Peyer's patch (tissue), 4 donors: ENCODE data around the gene SLC25A34. TPM values are rescaled to one million over a fixed set of nuclear protein-coding genes. Genes with fewer than 3 reads are reported as not detected.

Source experiments
- DNase-seq, 3 donors: peaks; one replicate each; pipeline ENCODE4 v3.0.0-alpha.2; 2017 to 2019
- H3K27ac ChIP-seq, 4 donors: fragments of 200-600 bp; sonication (generic); one replicate each; pipeline ENCODE4 v1.5.1; 2016 to 2019
- H3K27me3 ChIP-seq, 2 donors: fragments of 200-600 bp; sonication (generic); one replicate each; pipeline ENCODE4 v1.5.1; 2019
- H3K36me3 ChIP-seq, 3 donors: fragments of 200-600 bp; sonication (generic); one replicate each; pipeline ENCODE4 v1.5.1; 2016 to 2019
- H3K4me1 ChIP-seq, 4 donors: fragments of 200-600 bp; sonication (generic); one replicate each; pipeline ENCODE4 v1.5.1; 2016 to 2019
- H3K4me3 ChIP-seq, 4 donors: fragments of 200-600 bp; sonication (generic); 1 replicate in 3 of 4; 2 replicates in 1 of 4; pipeline ENCODE4 v1.5.1; 2016 to 2019; ENCODE audit warnings: mild to moderate bottlenecking in 1 of 4
- H3K9me3 ChIP-seq, 4 donors: fragments of 200-600 bp; sonication (generic); one replicate each; pipeline ENCODE4 v1.5.1; 2016 to 2019; ENCODE audit warnings: mild to moderate bottlenecking in 1 of 4
- CTCF ChIP-seq, 6 experiments: fragments of 450-650 bp in 4 of 6; fragments of 200-600 bp in 2 of 6; sonication (generic) in 1 of 6; IDR thresholded peaks; one replicate each; pipeline ENCODE4 v1.5.1; 2017 to 2019; ENCODE audit warnings: antibody characterized with exemption in 6 of 6, mild to moderate bottlenecking in 3 of 6, moderate library complexity in 1 of 6
- POLR2A ChIP-seq, 2 donors: fragments of 450-650 bp; IDR thresholded peaks; one replicate each; pipeline ENCODE4 v1.5.1; 2017; ENCODE audit warnings: antibody characterized with exemption in 2 of 2, mild to moderate bottlenecking in 2 of 2, moderate library complexity in 2 of 2
- total RNA-seq, 4 donors: library from RNA; depleted of rRNA; stranded (reverse); fragments of >200 nt; gene quantifications; one replicate each; pipeline ENCODE4 v1.1.0, GENCODE V29; 2016

Gene SLC25A34
- total RNA-seq, 4 donors from 2014 or later, result 32.2 to 127 (median 69.5) TPM

- H3K36me3 ChIP-seq, result no peaks in the 10 kb centered on the region
- TF ChIP-seq CTCF (IDR thresholded peaks at IDR 0.05) (no peak), POLR2A (IDR thresholded peaks at IDR 0.05) (no peak)
- no peak for DNase-seq
- H3K4me1 ChIP-seq, result peaks cover 0 to 13% (median 0%) of the 10 kb centered on the region in 4 donors
- no peaks in the 10 kb centered on the region for H3K27me3 ChIP-seq
- no peak overlapping the region for H3K27ac ChIP-seq
- no peak overlapping the region for H3K4me3 ChIP-seq
- H3K9me3 ChIP-seq, result no peaks in the 10 kb centered on the region
Observed at GRCh38 chr1:15747378-15747777, 11.3 kb downstream of the SLC25A34 start.

- TF ChIP-seq CTCF (IDR thresholded peaks at IDR 0.05) (no peak), POLR2A (IDR thresholded peaks at IDR 0.05) (no peak)
Observed at GRCh38 chr1:15748264-15748663, 12.2 kb downstream of the SLC25A34 start.

GRCh38 chr1:15748690-15749398, 12.8 kb downstream of the SLC25A34 start:
- Histone ChIP-seq H3K9me3 (no peaks in the 10 kb centered on the region), H3K27me3 (no peaks in the 10 kb centered on the region), H3K4me3 (no peak overlapping the region), H3K36me3 (no peaks in the 10 kb centered on the region), H3K4me1 (peaks cover 0 to 13% (median 0%) of the 10 kb centered on the region in 4 donors), H3K27ac (no peak overlapping the region)
- TF ChIP-seq POLR2A (IDR thresholded peaks at IDR 0.05), result no peak
- no peak for TF ChIP-seq CTCF (IDR thresholded peaks at IDR 0.05)
- DNase-seq, result no peak

More at GRCh38 chr1:15748264-15748663, 12.2 kb downstream of the SLC25A34 start:
- Histone ChIP-seq H3K4me3 (no peak overlapping the region), H3K9me3 (no peaks in the 10 kb centered on the region), H3K27me3 (no peaks in the 10 kb centered on the region), H3K36me3 (no peaks in the 10 kb centered on the region), H3K4me1 (peaks cover 0 to 13% (median 0%) of the 10 kb centered on the region in 4 donors), H3K27ac (no peak overlapping the region)
- DNase-seq, result no peak

- no peaks in the 10 kb centered on the region for H3K27me3 ChIP-seq
- no peak overlapping the region for H3K27ac ChIP-seq
- no peak for TF ChIP-seq POLR2A (IDR thresholded peaks at IDR 0.05)
- no peak for TF ChIP-seq CTCF (IDR thresholded peaks at IDR 0.05)
- peaks cover 0 to 13% (median 0%) of the 10 kb centered on the region in 4 donors for H3K4me1 ChIP-seq
- H3K36me3 ChIP-seq, result no peaks in the 10 kb centered on the region
- H3K9me3 ChIP-seq, result no peaks in the 10 kb centered on the region
- H3K4me3 ChIP-seq, result no peak overlapping the region
- no peak for DNase-seq
Observed at GRCh38 chr1:15749399-15750291, 13.6 kb downstream of the SLC25A34 start.

- TF ChIP-seq POLR2A (IDR thresholded peaks at IDR 0.05) (no peak), CTCF (IDR thresholded peaks at IDR 0.05) (no peak)
- Histone ChIP-seq H3K27ac (no peak overlapping the region), H3K9me3 (no peaks in the 10 kb centered on the region), H3K4me3 (no peak overlapping the region), H3K36me3 (no peaks in the 10 kb centered on the region), H3K27me3 (no peaks in the 10 kb centered on the region), H3K4me1 (peaks cover 0 to 19% (median 0%) of the 10 kb centered on the region in 4 donors)
- DNase-seq, result no peak
Observed at GRCh38 chr1:15750924-15751323, 14.9 kb downstream of the SLC25A34 start.
